HCT116 (cell line): ENCODE data around the gene NTN5. TPM values are rescaled to one million over a fixed set of nuclear protein-coding genes. Genes with fewer than 3 reads are reported as not detected.
A peak's percentile ranks its signal among the peaks of the same experiment; 100 is the strongest.

Source experiments
- ATAC-seq: fragments of 200-7000 bp; cut with Tn5 transposase; 2 replicates; pipeline ENCODE4 v1.9.1; 2020; ENCODE audit warnings: mild to moderate bottlenecking, moderate library complexity
- BruUV-seq: library from RNA; stranded (reverse); fragments of 400-500 nt; replicated peaks from 2 replicates; lab custom pipeline; 2021; lab: Mats Ljungman, UMichigan
- CTCF ChIA-PET: fragments of 300-600 bp; sonication (Branson Sonifier 250); formaldehyde crosslinking; loops from one replicate; lab custom pipeline; 2021; ENCODE audit warnings: antibody characterized with exemption; lab: Charles Lee
- POLR2A ChIA-PET: fragments of 300-600, 350-600 bp; sonication (Branson Sonifier 250); formaldehyde crosslinking; loops from one replicate; lab custom pipeline; 2021; ENCODE audit warnings: antibody characterized with exemption; lab: Charles Lee
- RAD21 ChIA-PET, 2 experiments: fragments of 300-600 bp; sonication (Branson Sonifier 250); formaldehyde crosslinking; loops; one replicate each; lab custom pipeline; 2023; ENCODE audit warnings: low total read pairs in 2 of 2; ENCODE audit not compliant: uncharacterized antibody in 2 of 2, unreplicated experiment in 2 of 2, low non-redundant PET in 1 of 2; lab: Charles Lee
- DNase-seq: peaks from one replicate; pipeline ENCODE4 v3.0.0-alpha.2; 2010; ENCODE audit warnings: low read depth, low spot score
- H2AFZ ChIP-seq: fragments of 200-600 bp; shearing (Covaris generic), sonication (generic); 2 replicates; pipeline ENCODE4 v1.6.1; 2017; ENCODE audit warnings: low read depth, mixed run types, mixed read lengths, antibody characterized with exemption, low read length; ENCODE audit not compliant: poor library complexity, severe bottlenecking
- H3K27ac ChIP-seq: 2 replicates; pipeline ENCODE4 v1.5.1; 2012; ENCODE audit warnings: low read depth, low read length
- H3K27me3 ChIP-seq: fragments of 200-600 bp; sonication (generic); 2 replicates; pipeline ENCODE4 v1.6.1; 2016; ENCODE audit warnings: mixed run types, low read length, mixed read lengths; ENCODE audit not compliant: insufficient read depth
- H3K36me3 ChIP-seq, 2 experiments: fragments of 200-500 bp in 1 of 2; fragments of 200-600 bp in 1 of 2; sonication (Bioruptor generic) in 1 of 2; sonication (generic) in 1 of 2; 2 replicates each; pipeline versions ENCODE4 v1.5.1 to v1.6.1; 2014 to 2016; ENCODE audit warnings: low read length in 2 of 2, inconsistent platforms in 1 of 2, mixed read lengths in 1 of 2, mixed run types in 1 of 2; ENCODE audit not compliant: insufficient read depth in 2 of 2, control insufficient read depth in 1 of 2
- H3K4me1 ChIP-seq, 2 experiments: fragments of 200-600 bp in 1 of 2; sonication (generic) in 1 of 2; 2 replicates each; pipeline versions ENCODE4 v1.5.1 to v1.6.1; 2012 to 2017; ENCODE audit warnings: low read length in 2 of 2, inconsistent platforms in 1 of 2, mild to moderate bottlenecking in 1 of 2, mixed read lengths in 1 of 2, mixed run types in 1 of 2, moderate library complexity in 1 of 2; ENCODE audit not compliant: insufficient read depth in 2 of 2, control insufficient read depth in 1 of 2
- H3K4me2 ChIP-seq: fragments of 200-600 bp; sonication (generic); 2 replicates; pipeline ENCODE4 v1.6.1; 2017; ENCODE audit warnings: mixed run types, low read length, mixed read lengths
- H3K4me3 ChIP-seq, 2 experiments: fragments of 200-600 bp in 1 of 2; sonication (generic) in 1 of 2; replicated peaks in 1 of 2; 2 replicates each; pipeline ENCODE4 v1.5.1; 2011 to 2016; ENCODE audit warnings: low read length in 2 of 2, control low read depth in 1 of 2, low read depth in 1 of 2, mild to moderate bottlenecking in 1 of 2, mixed read lengths in 1 of 2, mixed run types in 1 of 2
- H3K79me2 ChIP-seq: fragments of 200-600 bp; sonication (generic); 2 replicates; pipeline ENCODE4 v1.6.1; 2017; ENCODE audit warnings: mild to moderate bottlenecking, mixed run types, low read length, moderate library complexity, mixed read lengths; ENCODE audit not compliant: insufficient read depth
- H3K9ac ChIP-seq: fragments of 200-600 bp; sonication (generic); 2 replicates; pipeline ENCODE4 v1.6.1; 2016; ENCODE audit warnings: low read length, mixed read lengths
- H3K9me2 ChIP-seq: fragments of 200-600 bp; sonication (generic), shearing (Covaris generic); 2 replicates; pipeline ENCODE4 v1.6.1; 2017; ENCODE audit warnings: mixed run types, mild to moderate bottlenecking, moderate library complexity; ENCODE audit not compliant: insufficient read depth
- H3K9me3 ChIP-seq, 2 experiments: fragments of 200-500 bp in 1 of 2; fragments of 200-600 bp in 1 of 2; sonication (Bioruptor generic) in 1 of 2; sonication (generic) in 1 of 2; 2 replicates each; pipeline ENCODE4 v1.6.1; 2014 to 2017; ENCODE audit warnings: low read length in 2 of 2, mixed read lengths in 2 of 2, inconsistent platforms in 1 of 2, low read depth in 1 of 2, mild to moderate bottlenecking in 1 of 2, mixed run types in 1 of 2, moderate library complexity in 1 of 2; ENCODE audit not compliant: control insufficient read depth in 1 of 2, insufficient read depth in 1 of 2
- H4K20me1 ChIP-seq: fragments of 200-600 bp; sonication (generic), shearing (Covaris generic); 2 replicates; pipeline ENCODE4 v1.6.1; 2017; ENCODE audit warnings: mixed run types, mild to moderate bottlenecking, moderate library complexity; ENCODE audit not compliant: insufficient read depth
- EGR1 ChIP-seq: IDR thresholded peaks from 2 replicates; pipeline ENCODE4 v1.6.1; 2012; ENCODE audit warnings: low read depth
- ELF1 ChIP-seq: IDR thresholded peaks from 2 replicates; pipeline ENCODE4 v1.6.1; 2012; ENCODE audit warnings: low read depth, borderline replicate concordance
- EZH2 ChIP-seq: fragments of 200-600 bp; sonication (generic); IDR thresholded peaks from 2 replicates; pipeline ENCODE4 v1.6.1; 2017; ENCODE audit warnings: antibody characterized with exemption, mixed run types
- JUND ChIP-seq: IDR thresholded peaks from 2 replicates; pipeline ENCODE4 v1.6.1; 2012
- POLR2A ChIP-seq: IDR thresholded peaks from 2 replicates; pipeline ENCODE4 v1.7.0; 2011; ENCODE audit warnings: borderline replicate concordance; ENCODE audit not compliant: insufficient read depth, insufficient read length; ENCODE audit errors: extremely low read depth
- SRF ChIP-seq: IDR thresholded peaks from 2 replicates; pipeline ENCODE4 v1.6.1; 2012; ENCODE audit warnings: low read depth
- TCF7L2 ChIP-seq: IDR thresholded peaks from 2 replicates; pipeline ENCODE4 v1.7.0; 2011; ENCODE audit warnings: borderline replicate concordance, inconsistent platforms; ENCODE audit not compliant: insufficient read depth, insufficient read length; ENCODE audit errors: extremely low read depth
- ZFX ChIP-seq: fragments of 450-650 bp; IDR thresholded peaks from 2 replicates; pipeline ENCODE4 v1.6.1; 2017
- intact Hi-C: fragments of 100-400 bp; cut with micrococcal nuclease; formaldehyde crosslinking; loops from 2 replicates; pipeline ENCODE4 v1.10.0; 2022
- total RNA-seq: library from RNA; stranded (reverse); gene quantifications from one replicate; pipeline ENCODE4 v1.2.1, GENCODE V29; 2021; ENCODE audit not compliant: unreplicated experiment
- TF ChIP-seq, protein P1 (sequence below): IDR thresholded peaks from 2 replicates; pipeline ENCODE4 v1.6.1; 2012
- TF ChIP-seq, protein P2 (sequence below): IDR thresholded peaks from 2 replicates; pipeline ENCODE4 v1.6.1; 2011; ENCODE audit warnings: mild to moderate bottlenecking, low read length, moderate library complexity; ENCODE audit not compliant: insufficient replicate concordance; ENCODE audit errors: extremely low read depth
- TF ChIP-seq, protein P3 (sequence below): IDR thresholded peaks from 2 replicates; pipeline ENCODE4 v1.6.1; 2012

The NTN5 gene
- total RNA-seq, 1 experiment from 2014 or later: 3.1 TPM

- H3K4me1 ChIP-seq: peaks cover 2 to 31% of the 10 kb centered on the region in 2 experiments
- H2AFZ ChIP-seq: no peak overlapping the region
- intact Hi-C loops: no loop called here
- ChIA-PET RAD21 (no interaction called here), POLR2A (interaction anchor here (0.8 to 1.7 kb wide), 5 partner anchors 8 to 28 kb away, joined by 3 to 6 read pairs (median 3); no protein-coding TSS in a partner anchor)
- no peaks in the 10 kb centered on the region for H4K20me1 ChIP-seq
- ATAC-seq: peak; percentile 15
- BruUV-seq: no TSS peak
- peak overlapping the region; percentile 33 for H3K27ac ChIP-seq
- no peaks in the 10 kb centered on the region for H3K9me2 ChIP-seq
- no peaks in the 10 kb centered on the region for H3K79me2 ChIP-seq
- H3K4me3 ChIP-seq: peak overlapping the region; percentile 52 to 58
- TF ChIP-seq, protein P1, sequence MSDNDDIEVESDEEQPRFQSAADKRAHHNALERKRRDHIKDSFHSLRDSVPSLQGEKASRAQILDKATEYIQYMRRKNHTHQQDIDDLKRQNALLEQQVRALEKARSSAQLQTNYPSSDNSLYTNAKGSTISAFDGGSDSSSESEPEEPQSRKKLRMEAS: no peak
- no peak for TF ChIP-seq EZH2
- TF ChIP-seq ZFX: peak; percentile 26; the same call in 1 of the 2 replicates
- TF ChIP-seq JUND: no peak
- TF ChIP-seq, all 23 proteins: peak for 1
- CTCF ChIA-PET: interaction anchor here (1.1 kb wide), 1 partner anchor 75 kb away, joined by 4 read pairs; no protein-coding TSS in a partner anchor
- Histone ChIP-seq H3K9ac (peak overlapping the region; percentile 60), H3K9me3 (no peaks in the 10 kb centered on the region), H3K4me2 (peak overlapping the region; percentile 80), H3K36me3 (no peaks in the 10 kb centered on the region), H3K27me3 (no peaks in the 10 kb centered on the region)
- DNase-seq: no peak
Observed at GRCh38 chr19:48720251-48720612, 47.4 kb upstream of the NTN5 start.

DNA sequence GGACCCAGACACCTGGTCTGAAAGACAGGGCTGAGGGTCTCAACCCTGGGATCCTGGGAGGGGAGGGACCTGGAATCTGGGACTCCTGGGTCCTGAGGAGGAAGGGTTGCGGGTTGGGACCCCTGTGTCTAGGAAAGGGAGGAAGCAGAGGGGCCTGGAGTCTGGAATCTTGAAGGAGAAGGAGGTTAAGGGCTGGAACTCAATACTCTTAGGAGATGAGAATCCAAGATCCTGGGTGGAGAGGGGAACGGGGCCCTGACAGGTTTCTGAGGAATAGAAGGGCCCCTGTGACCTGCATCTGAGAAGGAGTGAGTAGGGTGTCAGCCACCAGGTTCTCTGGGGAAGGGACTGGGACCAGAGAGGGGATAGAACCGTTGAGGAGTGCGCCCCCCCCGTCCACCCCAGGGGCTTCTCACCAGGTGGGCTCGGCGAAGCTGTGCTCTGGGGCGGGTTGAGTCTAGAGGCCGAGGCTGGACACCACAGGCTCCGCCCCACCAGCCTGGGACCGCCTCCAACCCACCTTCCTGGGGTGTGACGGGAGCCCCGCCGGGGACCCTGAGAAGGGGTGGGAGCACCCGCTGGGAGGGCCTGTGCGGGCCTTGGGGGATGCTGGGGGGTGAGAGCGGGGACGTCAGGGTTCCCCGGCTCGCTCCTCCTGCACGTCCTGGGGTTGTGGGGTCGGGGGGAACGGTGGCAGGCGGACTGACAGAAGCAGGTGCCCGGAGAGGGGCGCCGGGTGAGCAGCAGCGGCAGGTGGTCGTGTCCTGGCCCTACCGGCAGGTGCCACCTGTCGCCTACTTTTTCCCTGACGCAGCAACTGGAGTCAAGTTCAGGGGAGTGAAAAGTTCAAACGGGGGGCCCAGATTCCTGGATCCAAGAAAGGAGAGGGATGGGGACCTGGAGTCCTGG, 46.7 kb upstream of the NTN5 start, which contains the start of gene MAMSTR:
MAMSTR (minus strand) TSS at position 463 of the 909 bp plus-strand sequence. CDS start 694 bp downstream, outside the sequence.
- DNase-seq (no peak), ATAC-seq (no peak)
- H3K27ac ChIP-seq: peak within 1 kb of the TSS; percentile 33
- no peaks in the 10 kb centered on the region for H3K27me3 ChIP-seq
- no peaks in the 10 kb centered on the region for H3K9me3 ChIP-seq
- H3K36me3 ChIP-seq: no peaks in the 10 kb centered on the region
- ChIA-PET POLR2A (interaction anchor here (1.3 to 1.5 kb wide), 2 partner anchors 13 to 19 kb away, joined by 3 to 4 read pairs; no protein-coding TSS in a partner anchor), RAD21 (no interaction called here), CTCF (no interaction called here)
- peak within 1 kb of the TSS; percentile 52 to 58 for H3K4me3 ChIP-seq
- peak within 1 kb of the TSS; percentile 80 for H3K4me2 ChIP-seq
- no peaks in the 10 kb centered on the region for H3K9me2 ChIP-seq
- no peaks in the 10 kb centered on the region for H3K79me2 ChIP-seq
- H4K20me1 ChIP-seq: no peaks in the 10 kb centered on the region
- H3K4me1 ChIP-seq: peaks cover 6 to 31% of the 10 kb centered on the region in 2 experiments
- peak within 1 kb of the TSS; percentile 50 for H2AFZ ChIP-seq
- BruUV-seq: no TSS peak
- H3K9ac ChIP-seq: peak within 1 kb of the TSS; percentile 60
- TF ChIP-seq TCF7L2 (no peak), ELF1 (no peak), SRF (no peak), EGR1 (no peak), EZH2 (no peak), POLR2A (no peak)
- TF ChIP-seq, protein P2, sequence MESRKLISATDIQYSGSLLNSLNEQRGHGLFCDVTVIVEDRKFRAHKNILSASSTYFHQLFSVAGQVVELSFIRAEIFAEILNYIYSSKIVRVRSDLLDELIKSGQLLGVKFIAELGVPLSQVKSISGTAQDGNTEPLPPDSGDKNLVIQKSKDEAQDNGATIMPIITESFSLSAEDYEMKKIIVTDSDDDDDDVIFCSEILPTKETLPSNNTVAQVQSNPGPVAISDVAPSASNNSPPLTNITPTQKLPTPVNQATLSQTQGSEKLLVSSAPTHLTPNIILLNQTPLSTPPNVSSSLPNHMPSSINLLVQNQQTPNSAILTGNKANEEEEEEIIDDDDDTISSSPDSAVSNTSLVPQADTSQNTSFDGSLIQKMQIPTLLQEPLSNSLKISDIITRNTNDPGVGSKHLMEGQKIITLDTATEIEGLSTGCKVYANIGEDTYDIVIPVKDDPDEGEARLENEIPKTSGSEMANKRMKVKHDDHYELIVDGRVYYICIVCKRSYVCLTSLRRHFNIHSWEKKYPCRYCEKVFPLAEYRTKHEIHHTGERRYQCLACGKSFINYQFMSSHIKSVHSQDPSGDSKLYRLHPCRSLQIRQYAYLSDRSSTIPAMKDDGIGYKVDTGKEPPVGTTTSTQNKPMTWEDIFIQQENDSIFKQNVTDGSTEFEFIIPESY: no peak
- TF ChIP-seq, protein P3, sequence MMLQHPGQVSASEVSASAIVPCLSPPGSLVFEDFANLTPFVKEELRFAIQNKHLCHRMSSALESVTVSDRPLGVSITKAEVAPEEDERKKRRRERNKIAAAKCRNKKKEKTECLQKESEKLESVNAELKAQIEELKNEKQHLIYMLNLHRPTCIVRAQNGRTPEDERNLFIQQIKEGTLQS: no peak
- TF ChIP-seq, protein P1: no peak
- TF ChIP-seq, all 23 proteins: peak for 0
- intact Hi-C loops: no loop called here
